K562 (cell line): ENCODE results near the gene PREB. TPM values are rescaled to one million over a fixed set of nuclear protein-coding genes. Genes with fewer than 3 reads are reported as not detected.

Experiments
- CREM ChIP-seq: IDR thresholded peaks from 2 replicates; pipeline ENCODE4 v1.6.1; 2014; ENCODE audit warnings: antibody characterized with exemption, low read depth
- EP300 ChIP-seq: IDR thresholded peaks from 2 replicates; pipeline ENCODE4 v1.6.1; 2012; ENCODE audit warnings: low read length, improper control_type of control experiment
- ETV6 ChIP-seq, 3 experiments: fragments of 150-350 bp in 1 of 3; sonication (generic) in 1 of 3; formaldehyde crosslinking in 1 of 3; IDR thresholded peaks; 2 replicates each; pipeline versions ENCODE4 v1.6.1 to v1.8.0; 2014 to 2022; ENCODE audit warnings: borderline replicate concordance in 2 of 3, low read depth in 2 of 3, antibody characterized with exemption in 1 of 3, low read length in 1 of 3, mild to moderate bottlenecking in 1 of 3, missing genetic modification reagents in 1 of 3
- LEF1 ChIP-seq: fragments of 450-650 bp; IDR thresholded peaks from 2 replicates; pipeline ENCODE4 v1.6.1; 2016; ENCODE audit warnings: mild to moderate bottlenecking
- MIER1 ChIP-seq: fragments of 450-650 bp; IDR thresholded peaks from 2 replicates; pipeline ENCODE4 v1.6.1; 2016; ENCODE audit warnings: antibody characterized with exemption, mild to moderate bottlenecking, low read depth
- PHF8 ChIP-seq: fragments of 200-600 bp; sonication (generic); IDR thresholded peaks from 2 replicates; pipeline ENCODE4 v1.6.1; 2012; ENCODE audit warnings: mixed run types, mild to moderate bottlenecking, inconsistent platforms, low read length, moderate library complexity, borderline replicate concordance
- PRMT5 ChIP-seq: sonication (generic); formaldehyde crosslinking; IDR thresholded peaks from 2 replicates; pipeline ENCODE4 v1.5.0; 2020; ENCODE audit warnings: missing genetic modification reagents
- RB1 ChIP-seq: fragments of 450-650 bp; IDR thresholded peaks from 2 replicates; pipeline ENCODE4 v1.6.1; 2017; ENCODE audit warnings: low read depth, mild to moderate bottlenecking
- RBBP5 ChIP-seq: fragments of 200-600 bp; sonication (generic); IDR thresholded peaks from 2 replicates; pipeline ENCODE4 v1.6.1; 2012; ENCODE audit warnings: borderline replicate concordance, mild to moderate bottlenecking, low read length, control low read depth, inconsistent platforms; ENCODE audit not compliant: insufficient read depth, poor library complexity, severe bottlenecking
- SMARCE1 ChIP-seq: fragments of 450-650 bp; IDR thresholded peaks from 2 replicates; pipeline ENCODE4 v1.7.1; 2016; ENCODE audit warnings: mild to moderate bottlenecking
- SREBF2 ChIP-seq: sonication (generic); formaldehyde crosslinking; IDR thresholded peaks from 2 replicates; pipeline ENCODE4 v1.4.0; 2020; ENCODE audit warnings: mild to moderate bottlenecking, missing genetic modification reagents
- SRF ChIP-seq, 2 experiments: fragments of 250-450, 450-650 bp in 1 of 2; sonication (Bioruptor Pico) in 1 of 2; sonication (generic) in 1 of 2; formaldehyde crosslinking; IDR thresholded peaks; 2 replicates each; pipeline versions ENCODE4 v1.5.0 to v1.5.1; 2020 to 2022; ENCODE audit warnings: mild to moderate bottlenecking in 1 of 2, missing genetic modification reagents in 1 of 2
- TAF1 ChIP-seq: IDR thresholded peaks from 2 replicates; pipeline ENCODE4 v1.6.1; 2011; ENCODE audit warnings: mild to moderate bottlenecking, low read length, moderate library complexity; ENCODE audit not compliant: insufficient read depth, control insufficient read depth, severe bottlenecking; ENCODE audit errors: extremely low read depth
- TBP ChIP-seq: optimal IDR thresholded peaks from 2 replicates; pipeline ENCODE3; 2011; ENCODE audit warnings: low read depth, low read length, improper control_type of control experiment
- TCF3 ChIP-seq: sonication (generic); formaldehyde crosslinking; IDR thresholded peaks from 2 replicates; pipeline ENCODE4 v1.4.0; 2020; ENCODE audit warnings: mild to moderate bottlenecking, missing genetic modification reagents
- YBX1 ChIP-seq: fragments of 450-650 bp; IDR thresholded peaks from 2 replicates; pipeline ENCODE4 v1.7.1; 2016; ENCODE audit warnings: mild to moderate bottlenecking
- ZKSCAN8 ChIP-seq: fragments of 200-800 bp; sonication (Bioruptor generic); IDR thresholded peaks from 2 replicates; pipeline ENCODE4 v1.6.1; 2016; ENCODE audit warnings: missing genetic modification characterization, missing compliant biosample characterization
- ZNF140 ChIP-seq: fragments of 250-450 bp; sonication (Bioruptor Pico); IDR thresholded peaks from 2 replicates; pipeline ENCODE4 v1.8.0; 2021; ENCODE audit warnings: moderate library complexity, mild to moderate bottlenecking, inconsistent platforms
- ZNF224 ChIP-seq: sonication (generic); formaldehyde crosslinking; IDR thresholded peaks from 2 replicates; pipeline ENCODE4 v1.8.0; 2022; ENCODE audit warnings: mild to moderate bottlenecking, missing genetic modification reagents
- ZNF274 ChIP-seq: IDR thresholded peaks from 2 replicates; pipeline ENCODE4 v1.6.1; 2011; ENCODE audit warnings: low read depth, mild to moderate bottlenecking, low read length, moderate library complexity, borderline replicate concordance
- ZNF778 ChIP-seq: fragments of 450-650 bp; formaldehyde crosslinking; IDR thresholded peaks from 2 replicates; pipeline ENCODE4 v1.4.0; 2020; ENCODE audit warnings: mild to moderate bottlenecking, moderate library complexity
- polyA plus RNA-seq, 8 experiments: library from polyadenylated mRNA; depleted of rRNA in 4 of 8; stranded (reverse) in 5 of 8; unstranded in 3 of 8; fragments of >200 nt; fragmentation: Nextera tagmentation in 2 of 8; fragmentation: Illumina TruSeq in 1 of 8; extraction: Ambion mirVana in 2 of 8; extraction: Trizol in 1 of 8; gene quantifications; 2 replicates each; pipeline versions ENCODE4 v1.2.1 to v1.2.3, GENCODE V29; 2011 to 2014; ENCODE audit warnings: inconsistent platforms in 1 of 8, missing spikeins in 1 of 8
- total RNA-seq, 7 experiments: library from RNA; depleted of rRNA in 6 of 7; stranded (reverse); fragments of >200 nt in 6 of 7; fragmentation: Illumina TruSeq in 2 of 7; extraction: Trizol in 2 of 7; gene quantifications; 2 replicates each; pipeline versions ENCODE4 v1.2.1 to v1.2.3, GENCODE V29; 2011 to 2021; ENCODE audit warnings: low replicate concordance in 1 of 7
- TF ChIP-seq, protein P1 (sequence below): fragments of 450-650 bp; IDR thresholded peaks from 2 replicates; pipeline ENCODE4 v1.6.1; 2014; ENCODE audit warnings: low read depth, mild to moderate bottlenecking, moderate library complexity, borderline replicate concordance
- TF ChIP-seq, protein P2 (sequence below): sonication (generic); formaldehyde crosslinking; IDR thresholded peaks from 2 replicates; pipeline ENCODE4 v1.8.0; 2022; ENCODE audit warnings: mild to moderate bottlenecking, missing genetic modification reagents

The PREB gene
- total and polyA plus RNA-seq, 9 of the 15 experiments (the other 6 are each of a cell fraction or from before 2014, with no cell fraction given): 35.1 to 84.2 (median 67.2) TPM

DNA sequence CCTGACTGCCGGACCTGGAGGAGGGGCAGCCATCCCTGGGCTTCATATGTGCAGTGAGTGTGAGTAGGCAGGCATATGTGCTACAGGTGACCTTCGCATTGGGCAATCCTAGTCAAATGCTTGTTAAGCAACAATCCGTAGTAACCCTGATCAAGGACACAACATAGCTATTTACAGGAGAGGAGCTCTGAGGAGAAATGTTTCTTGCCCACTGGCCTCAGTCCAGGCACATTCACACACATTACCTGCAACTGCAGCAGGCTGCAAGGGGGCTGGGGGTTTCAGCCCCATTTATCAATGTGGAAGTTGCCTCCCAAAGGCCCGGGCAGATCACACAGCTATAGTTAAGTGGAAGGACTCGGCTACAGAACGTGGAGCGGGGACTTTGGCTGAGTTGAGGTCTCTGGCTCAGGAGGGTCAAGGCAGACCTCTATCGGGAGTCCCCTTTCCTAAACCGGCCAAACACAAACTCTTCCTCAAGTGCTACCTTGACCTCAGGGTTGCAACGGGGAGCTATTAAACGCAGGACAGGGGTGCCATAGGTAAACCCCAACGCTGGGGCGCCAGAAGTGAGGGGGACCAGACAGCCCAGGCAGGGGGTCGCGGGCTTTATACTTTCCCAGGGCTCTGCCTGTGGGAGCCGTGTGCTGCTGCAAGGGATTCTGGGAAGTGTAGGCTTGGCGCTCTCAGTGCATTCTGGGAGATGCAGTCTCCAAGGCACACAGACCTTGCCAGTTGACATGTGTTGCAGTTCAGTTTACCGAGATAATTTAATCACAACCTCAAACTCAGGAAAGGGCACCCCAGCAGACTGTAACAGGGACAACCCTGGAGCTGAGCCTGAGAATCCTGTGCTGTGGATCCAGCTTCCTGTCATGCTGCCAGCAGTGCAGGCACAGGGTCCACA lies 38.4 kb downstream of the PREB start (continued):
- TF ChIP-seq, protein P1, sequence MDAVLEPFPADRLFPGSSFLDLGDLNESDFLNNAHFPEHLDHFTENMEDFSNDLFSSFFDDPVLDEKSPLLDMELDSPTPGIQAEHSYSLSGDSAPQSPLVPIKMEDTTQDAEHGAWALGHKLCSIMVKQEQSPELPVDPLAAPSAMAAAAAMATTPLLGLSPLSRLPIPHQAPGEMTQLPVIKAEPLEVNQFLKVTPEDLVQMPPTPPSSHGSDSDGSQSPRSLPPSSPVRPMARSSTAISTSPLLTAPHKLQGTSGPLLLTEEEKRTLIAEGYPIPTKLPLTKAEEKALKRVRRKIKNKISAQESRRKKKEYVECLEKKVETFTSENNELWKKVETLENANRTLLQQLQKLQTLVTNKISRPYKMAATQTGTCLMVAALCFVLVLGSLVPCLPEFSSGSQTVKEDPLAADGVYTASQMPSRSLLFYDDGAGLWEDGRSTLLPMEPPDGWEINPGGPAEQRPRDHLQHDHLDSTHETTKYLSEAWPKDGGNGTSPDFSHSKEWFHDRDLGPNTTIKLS: peak; percentile 67; the same call in 1 of the 2 replicates
- peak; percentile 23 for TF ChIP-seq TAF1
- TF ChIP-seq TCF3: no peak
- TF ChIP-seq SRF (CRISPR knock-in tag; IDR thresholded peaks at IDR 0.05): 0 out of 4 replicates have a peak, but pooled peaks of 1 of the 2 experiments have one; percentile 37
- TF ChIP-seq CREM: peak; percentile 44
- no peak for TF ChIP-seq ZNF224 (CRISPR knock-in tag)
- TF ChIP-seq PHF8: peak; percentile 28; the same call in 1 of the 2 replicates
- no peak for TF ChIP-seq LEF1
- no peak for TF ChIP-seq SMARCE1
- no peak for TF ChIP-seq MIER1
- no peak for TF ChIP-seq RBBP5
- no peak for TF ChIP-seq ZNF274
- no peak for TF ChIP-seq YBX1
- TF ChIP-seq EP300: no peak
- no peak for TF ChIP-seq TBP
- TF ChIP-seq PRMT5 (CRISPR knock-in tag): no peak
- TF ChIP-seq, protein P2, sequence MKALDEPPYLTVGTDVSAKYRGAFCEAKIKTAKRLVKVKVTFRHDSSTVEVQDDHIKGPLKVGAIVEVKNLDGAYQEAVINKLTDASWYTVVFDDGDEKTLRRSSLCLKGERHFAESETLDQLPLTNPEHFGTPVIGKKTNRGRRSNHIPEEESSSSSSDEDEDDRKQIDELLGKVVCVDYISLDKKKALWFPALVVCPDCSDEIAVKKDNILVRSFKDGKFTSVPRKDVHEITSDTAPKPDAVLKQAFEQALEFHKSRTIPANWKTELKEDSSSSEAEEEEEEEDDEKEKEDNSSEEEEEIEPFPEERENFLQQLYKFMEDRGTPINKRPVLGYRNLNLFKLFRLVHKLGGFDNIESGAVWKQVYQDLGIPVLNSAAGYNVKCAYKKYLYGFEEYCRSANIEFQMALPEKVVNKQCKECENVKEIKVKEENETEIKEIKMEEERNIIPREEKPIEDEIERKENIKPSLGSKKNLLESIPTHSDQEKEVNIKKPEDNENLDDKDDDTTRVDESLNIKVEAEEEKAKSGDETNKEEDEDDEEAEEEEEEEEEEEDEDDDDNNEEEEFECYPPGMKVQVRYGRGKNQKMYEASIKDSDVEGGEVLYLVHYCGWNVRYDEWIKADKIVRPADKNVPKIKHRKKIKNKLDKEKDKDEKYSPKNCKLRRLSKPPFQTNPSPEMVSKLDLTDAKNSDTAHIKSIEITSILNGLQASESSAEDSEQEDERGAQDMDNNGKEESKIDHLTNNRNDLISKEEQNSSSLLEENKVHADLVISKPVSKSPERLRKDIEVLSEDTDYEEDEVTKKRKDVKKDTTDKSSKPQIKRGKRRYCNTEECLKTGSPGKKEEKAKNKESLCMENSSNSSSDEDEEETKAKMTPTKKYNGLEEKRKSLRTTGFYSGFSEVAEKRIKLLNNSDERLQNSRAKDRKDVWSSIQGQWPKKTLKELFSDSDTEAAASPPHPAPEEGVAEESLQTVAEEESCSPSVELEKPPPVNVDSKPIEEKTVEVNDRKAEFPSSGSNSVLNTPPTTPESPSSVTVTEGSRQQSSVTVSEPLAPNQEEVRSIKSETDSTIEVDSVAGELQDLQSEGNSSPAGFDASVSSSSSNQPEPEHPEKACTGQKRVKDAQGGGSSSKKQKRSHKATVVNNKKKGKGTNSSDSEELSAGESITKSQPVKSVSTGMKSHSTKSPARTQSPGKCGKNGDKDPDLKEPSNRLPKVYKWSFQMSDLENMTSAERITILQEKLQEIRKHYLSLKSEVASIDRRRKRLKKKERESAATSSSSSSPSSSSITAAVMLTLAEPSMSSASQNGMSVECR (CRISPR knock-in tag): no peak
- TF ChIP-seq ZNF778: no peak
- no peak for TF ChIP-seq ZKSCAN8 (CRISPR knock-in tag)
- TF ChIP-seq ETV6 (IDR thresholded peaks at IDR 0.05; ENCODE audit: borderline replicate concordance in 1 of 2, low read depth in 2 of 2, low read length in 1 of 2): no peak
- TF ChIP-seq ETV6 (CRISPR knock-in tag; IDR thresholded peaks at IDR 0.05; ENCODE audit: borderline replicate concordance): no peak
- TF ChIP-seq RB1: no peak
- TF ChIP-seq SREBF2 (CRISPR knock-in tag): no peak
- TF ChIP-seq ZNF140 (CRISPR knock-in tag): no peak
